GM19438 (cell line): ENCODE data around the gene TAPBPL.

Experiments used
- ATAC-seq: cut with Tn5 transposase; IDR thresholded peaks from one replicate; pipeline ENCODE4 v1.9.1; 2021; ENCODE audit warnings: low read depth; ENCODE audit not compliant: unreplicated experiment

The TAPBPL gene

DNA sequence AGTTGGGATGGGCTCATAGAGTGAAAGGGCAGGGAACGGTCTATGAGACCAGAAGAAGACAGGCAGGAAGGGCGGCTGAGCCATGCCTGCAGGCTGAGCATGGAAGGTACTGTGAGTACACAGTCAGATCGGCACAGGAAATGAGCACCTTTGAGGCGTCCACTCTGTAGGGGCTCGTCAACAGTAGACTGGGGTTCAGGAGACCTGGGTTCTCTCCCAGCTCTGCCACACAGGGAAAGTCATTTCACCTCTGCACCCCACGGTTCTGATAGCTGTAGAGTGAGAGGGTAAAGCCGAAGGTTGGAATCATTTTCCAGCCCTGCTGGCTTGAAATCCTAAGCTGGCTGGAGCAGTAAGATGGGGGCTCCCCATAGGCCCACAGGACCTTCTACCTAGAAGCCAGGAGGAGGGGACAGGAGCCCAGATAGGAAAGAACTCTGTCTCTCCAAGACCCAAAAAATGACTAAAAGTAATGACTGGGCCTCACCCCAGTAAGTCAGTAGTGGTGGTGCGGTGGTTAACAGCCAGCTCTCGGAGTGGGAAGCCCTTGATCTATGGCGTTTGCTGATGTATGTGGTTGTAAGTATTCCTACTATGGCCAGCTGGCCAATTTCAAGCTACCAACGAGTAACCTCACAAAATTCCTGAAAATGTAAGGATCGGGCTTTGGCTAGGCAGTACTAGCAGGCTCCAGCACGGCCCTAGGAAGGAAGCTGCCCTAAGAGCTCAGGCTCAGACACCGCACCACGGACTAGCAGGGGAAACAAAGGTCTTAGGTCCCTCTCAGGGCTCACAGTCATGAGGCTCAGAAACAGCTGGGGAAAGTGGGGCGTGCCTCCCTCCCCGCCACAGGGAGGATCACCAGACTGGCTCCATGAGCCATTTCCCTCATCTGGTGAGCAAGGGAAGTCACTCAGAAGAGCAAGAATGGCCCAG, 17.4 kb upstream of the TAPBPL start:
- ATAC-seq = no peak

DNA sequence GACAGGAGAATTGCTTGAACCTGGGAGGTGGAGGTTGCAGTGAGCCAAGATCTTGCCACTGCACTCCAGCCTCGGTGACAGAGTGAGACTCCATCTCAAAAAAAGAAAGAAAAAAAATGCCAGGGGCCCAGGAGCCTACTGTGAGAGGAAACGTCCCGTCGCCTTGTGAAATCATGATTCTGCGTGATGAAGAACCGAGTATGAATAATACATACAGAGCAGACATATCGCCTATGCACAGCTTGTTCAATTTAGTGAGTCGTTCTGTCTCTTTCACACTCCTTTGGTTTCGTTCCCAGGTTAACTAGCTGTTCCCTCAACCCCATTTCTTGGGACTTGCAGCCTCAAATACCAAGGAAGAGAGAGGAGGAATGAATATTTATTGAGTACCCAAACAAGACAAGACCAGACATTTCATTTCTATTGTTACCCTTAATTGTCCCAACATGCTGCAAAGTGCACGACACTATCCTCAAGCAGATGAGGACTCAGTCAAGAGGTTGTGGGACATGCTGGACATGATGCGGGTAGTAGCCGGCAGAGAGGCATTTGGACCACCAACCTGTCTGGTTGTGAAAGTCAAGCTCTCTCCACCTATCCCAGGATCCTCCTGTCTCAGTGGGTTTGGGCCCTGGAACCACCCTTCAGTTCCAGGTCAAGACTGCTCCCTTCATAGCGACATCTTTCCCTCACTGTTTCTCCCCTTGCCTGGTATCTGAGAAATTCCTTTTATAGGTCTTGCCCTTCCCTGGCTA, 15.7 kb upstream of the TAPBPL start:
- ATAC-seq = no peak

- ATAC-seq = no peak
Observed at GRCh38 chr12:6437586-6437985, 14.3 kb upstream of the TAPBPL start.

- no peak for ATAC-seq
Observed at GRCh38 chr12:6438345-6438744, 13.5 kb upstream of the TAPBPL start.

DNA sequence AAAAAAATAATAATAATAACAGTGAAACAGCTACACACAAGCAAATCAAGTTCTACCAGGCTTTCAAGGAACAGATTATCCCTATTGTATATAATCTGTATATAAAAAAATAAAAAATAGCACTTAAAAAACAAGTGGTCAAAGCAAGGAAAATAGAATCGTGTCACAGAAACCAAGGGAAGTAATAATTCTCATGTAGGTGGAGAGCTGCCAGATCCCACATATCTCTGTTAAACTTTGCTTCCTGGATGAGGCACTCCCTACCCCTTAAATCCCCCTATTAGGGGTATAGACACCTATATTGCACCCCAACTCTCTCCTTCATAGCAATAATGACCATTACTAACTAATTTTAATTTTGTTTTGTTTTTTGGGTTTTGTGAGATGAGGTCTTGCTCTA, 11.5 kb upstream of the TAPBPL start:
- no peak for ATAC-seq

DNA sequence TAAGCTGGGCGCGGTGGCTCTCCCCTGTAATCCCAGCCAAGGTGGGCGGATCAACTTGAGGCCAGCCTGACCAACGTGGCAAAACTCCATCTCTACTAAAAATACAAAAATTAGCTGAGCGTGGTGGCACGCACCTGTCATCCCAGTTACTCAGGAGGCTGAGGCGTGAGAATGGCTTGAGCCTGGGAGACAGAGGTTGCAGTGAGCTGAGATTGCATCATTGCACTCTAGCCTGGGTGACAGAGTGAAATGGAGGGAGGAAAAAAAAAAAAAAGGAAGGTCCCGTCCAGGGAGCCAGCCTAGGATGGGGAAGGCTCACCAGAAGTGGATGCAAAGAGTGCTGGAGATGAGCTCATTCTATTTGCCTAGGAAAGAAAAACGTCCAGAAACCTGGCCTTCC, 9.0 kb upstream of the TAPBPL start:
- no peak for ATAC-seq

DNA sequence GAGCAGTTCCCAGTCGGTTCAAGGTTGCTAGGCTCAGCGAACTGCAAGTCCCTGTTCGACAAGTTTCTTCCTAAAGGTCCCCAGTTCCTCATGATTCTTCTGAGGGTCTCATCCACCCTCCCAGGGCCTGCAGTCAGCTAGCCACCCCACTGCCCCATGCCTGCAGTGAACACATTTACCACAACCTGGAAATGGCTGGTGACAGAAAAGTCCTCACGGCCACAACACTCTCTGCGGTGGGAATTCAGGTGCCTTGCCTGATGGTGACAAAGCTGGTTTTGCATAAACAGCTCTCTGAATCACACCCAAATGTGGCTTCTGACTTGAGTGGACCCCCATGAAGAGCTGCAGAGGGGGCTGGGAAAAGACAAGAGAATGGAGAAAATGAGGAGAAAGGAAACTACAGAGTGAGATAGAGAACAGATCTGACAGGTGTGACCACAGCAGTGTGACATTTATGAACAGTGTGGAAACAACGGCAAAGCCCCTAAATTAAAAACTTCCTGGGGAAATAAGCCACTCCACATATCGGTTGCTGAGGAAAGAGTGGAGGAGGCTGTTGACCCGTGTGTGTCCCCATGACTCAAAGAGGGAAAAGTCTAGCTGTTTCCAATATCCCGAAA, 8.4 kb upstream of the TAPBPL start:
- ATAC-seq = peak; percentile 31

GRCh38 chr12:6444031-6444430, 7.8 kb upstream of the TAPBPL start:
- ATAC-seq = no peak

DNA sequence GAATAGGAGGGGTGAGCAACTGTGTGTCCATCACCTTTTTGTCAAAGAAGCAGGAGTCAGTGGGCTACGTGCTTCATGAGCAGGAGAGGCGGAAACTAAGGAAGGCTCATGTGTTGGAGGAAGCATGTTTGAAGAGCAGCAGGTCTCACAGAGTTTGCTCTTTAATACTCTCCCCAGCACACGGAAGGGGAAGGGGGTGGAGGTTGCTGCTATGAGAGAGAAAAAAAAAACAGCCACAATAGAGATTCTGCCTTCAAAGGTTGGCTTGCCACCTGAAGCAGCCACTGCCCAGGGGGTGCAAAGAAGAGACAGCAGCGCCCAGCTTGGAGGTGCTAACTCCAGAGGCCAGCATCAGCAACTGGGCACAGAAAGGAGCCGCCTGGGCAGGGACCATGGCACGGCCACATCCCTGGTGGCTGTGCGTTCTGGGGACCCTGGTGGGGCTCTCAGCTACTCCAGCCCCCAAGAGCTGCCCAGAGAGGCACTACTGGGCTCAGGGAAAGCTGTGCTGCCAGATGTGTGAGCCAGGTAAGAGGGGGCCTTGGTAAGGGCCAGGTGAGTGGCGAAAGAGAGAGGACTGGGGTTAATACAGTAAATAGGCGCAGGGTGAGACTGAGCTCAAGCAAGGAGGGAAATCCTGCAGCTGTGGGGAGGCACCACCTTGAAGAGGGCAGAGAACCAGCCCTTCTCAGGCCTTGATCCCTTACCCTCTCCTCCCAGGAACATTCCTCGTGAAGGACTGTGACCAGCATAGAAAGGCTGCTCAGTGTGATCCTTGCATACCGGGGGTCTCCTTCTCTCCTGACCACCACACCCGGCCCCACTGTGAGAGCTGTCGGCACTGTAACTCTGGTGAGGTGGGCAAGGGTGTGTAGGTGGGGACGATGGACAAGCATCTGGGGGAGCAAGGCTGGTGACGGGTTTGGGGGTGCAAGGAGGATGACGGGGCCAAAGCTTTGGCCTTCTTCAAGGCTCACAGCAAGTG, 6.8 kb upstream of the TAPBPL start, which contains the start of gene CD27:
Gene CD27 (plus strand): TSS at position 252 of the 985 bp plus-strand sequence. CDS start 141 bp downstream, at position 393.
- ATAC-seq = no peak

DNA sequence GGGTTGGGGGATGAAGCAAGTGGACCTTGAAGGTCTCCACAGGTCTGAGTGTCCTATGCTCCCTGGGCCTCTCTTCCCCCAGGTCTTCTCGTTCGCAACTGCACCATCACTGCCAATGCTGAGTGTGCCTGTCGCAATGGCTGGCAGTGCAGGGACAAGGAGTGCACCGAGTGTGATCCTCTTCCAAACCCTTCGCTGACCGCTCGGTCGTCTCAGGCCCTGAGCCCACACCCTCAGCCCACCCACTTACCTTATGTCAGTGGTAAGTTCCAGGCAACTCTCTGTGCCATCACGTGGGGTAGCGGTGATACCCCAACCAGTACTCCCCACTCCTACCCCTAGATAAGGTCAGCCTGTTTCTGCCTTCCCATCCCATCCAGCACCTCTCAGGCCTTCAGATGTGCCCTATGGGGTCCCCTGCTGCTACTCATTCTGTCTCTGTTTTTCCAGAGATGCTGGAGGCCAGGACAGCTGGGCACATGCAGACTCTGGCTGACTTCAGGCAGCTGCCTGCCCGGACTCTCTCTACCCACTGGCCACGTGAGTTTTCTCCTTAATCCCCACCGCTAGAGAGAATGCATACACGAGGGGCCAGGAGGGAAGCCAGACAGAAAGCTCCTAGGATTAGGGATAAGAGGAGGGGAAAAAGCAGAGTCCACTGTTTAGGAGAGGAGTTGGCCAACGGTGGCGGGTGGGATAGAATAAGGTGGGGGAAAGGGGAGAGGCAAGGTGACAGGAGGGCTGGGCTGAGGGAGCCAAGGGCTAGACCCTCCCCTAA, 1.6 kb upstream of the TAPBPL start:
- no peak for ATAC-seq

DNA sequence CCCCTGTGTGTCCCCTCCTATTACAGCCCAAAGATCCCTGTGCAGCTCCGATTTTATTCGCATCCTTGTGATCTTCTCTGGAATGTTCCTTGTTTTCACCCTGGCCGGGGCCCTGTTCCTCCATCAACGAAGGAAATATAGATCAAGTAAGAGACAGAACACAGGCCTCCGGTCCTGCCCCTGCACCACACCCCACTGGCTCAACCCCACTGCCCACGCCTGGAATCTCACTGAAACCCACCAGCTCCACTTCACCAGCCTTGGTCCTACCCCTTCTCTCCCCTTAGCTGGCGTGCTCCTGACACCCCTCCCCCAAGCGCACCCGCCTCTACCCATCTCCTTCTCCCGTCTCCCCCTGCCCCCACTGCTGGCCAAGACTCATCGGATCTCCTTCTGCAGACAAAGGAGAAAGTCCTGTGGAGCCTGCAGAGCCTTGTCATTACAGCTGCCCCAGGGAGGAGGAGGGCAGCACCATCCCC, 934 bp upstream of the TAPBPL start:
- ATAC-seq = no peak

DNA sequence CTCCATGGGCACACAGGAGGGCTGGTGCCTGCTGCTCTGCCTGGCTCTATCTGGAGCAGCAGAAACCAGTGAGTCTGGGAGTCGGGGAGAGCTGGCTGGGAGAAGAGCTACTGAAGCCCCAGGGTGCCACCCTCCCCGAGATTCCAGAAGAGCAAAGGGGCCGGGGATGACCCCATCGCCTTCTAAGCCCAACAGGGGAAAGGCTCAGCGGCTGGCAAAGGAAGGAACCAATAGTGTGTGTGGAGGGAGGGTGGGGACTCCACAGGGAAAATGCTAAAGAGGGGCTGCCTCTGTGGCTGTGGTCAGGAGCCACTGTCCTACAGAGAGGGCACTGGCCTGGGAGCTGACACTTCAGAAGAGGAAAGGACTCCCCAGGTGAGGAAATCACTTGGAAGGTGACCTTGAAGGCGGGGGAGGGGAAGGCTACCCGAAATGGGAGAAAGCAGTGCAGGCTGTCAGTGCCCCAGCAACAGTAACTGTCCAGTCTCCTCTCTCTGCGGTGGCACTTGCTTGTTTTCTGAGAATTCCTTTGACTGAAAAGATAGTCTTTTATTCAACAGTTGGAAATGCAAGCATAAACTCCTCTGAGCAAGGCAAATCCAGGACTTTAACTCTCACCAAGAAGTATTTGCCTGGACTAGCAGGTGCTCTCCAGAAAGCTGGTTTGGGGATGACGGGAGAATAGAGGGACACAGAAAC, 552 bp downstream of the TAPBPL start:
- ATAC-seq = no peak

GRCh38 chr12:6452944-6453630, 1.2 kb downstream of the TAPBPL start:
- no peak for ATAC-seq

- ATAC-seq = no peak
Observed at GRCh38 chr12:6457220-6457945, 5.5 kb downstream of the TAPBPL start.

GRCh38 chr12:6458281-6459003, 6.6 kb downstream of the TAPBPL start:
- no peak for ATAC-seq

GRCh38 chr12:6459004-6459337, 7.1 kb downstream of the TAPBPL start:
- no peak for ATAC-seq
